ENCODE results near the gene DEPDC4.
"Not testable (repeated sequence)": the region's sequence is repeated elsewhere in the genome, so short reads cannot be mapped to it uniquely, and the experiment has no call there.

DEPDC4 gene

GRCh38 chr12:100266835-100267602 is at the start of gene DEPDC4, which contains the start of gene SCYL2:
Gene DEPDC4 (minus strand): TSS chr12:100267079. CDS start chr12:100267076, 3 bp downstream.
Gene SCYL2 (plus strand): TSS chr12:100267177. CDS start chr12:100282971, 15,794 bp downstream.
- H3K4me1 ChIP-seq (ENCODE audit: control insufficient read depth in 1 of 2, insufficient read depth in 2 of 2, low read length in 2 of 2): peaks cover 15 to 25% of the 10 kb centered on the region in 2 donors
- H3K27me3 ChIP-seq (ENCODE audit: control insufficient read depth in 1 of 2, insufficient read depth in 2 of 2, low read length in 2 of 2): no peaks in the 10 kb centered on the region
- H3K27ac ChIP-seq (ENCODE audit: low read depth, low read length): peak within 1 kb of the TSS; percentile 93
- no peaks in the 10 kb centered on the region for H3K36me3 ChIP-seq (ENCODE audit: control insufficient read depth in 1 of 2, insufficient read depth in 2 of 2, low read length in 2 of 2)
- no peaks in the 10 kb centered on the region for H3K9me3 ChIP-seq (ENCODE audit: control insufficient read depth in 1 of 2, low read length in 2 of 2)
- H3K9ac ChIP-seq (ENCODE audit: low read depth in 1 of 2, low read length in 2 of 2): peak within 1 kb of the TSS; percentile 92 to 94
- H3K4me3 ChIP-seq (ENCODE audit: low read depth in 1 of 2, low read length in 2 of 2): peak within 1 kb of the TSS; percentile 83 to 95

- Histone ChIP-seq H3K36me3 (ENCODE audit: control insufficient read depth in 1 of 2, insufficient read depth in 2 of 2, low read length in 2 of 2) (peaks cover 12 to 43% of the 10 kb centered on the region in 2 donors), H3K4me1 (ENCODE audit: control insufficient read depth in 1 of 2, insufficient read depth in 2 of 2, low read length in 2 of 2) (no peaks in the 10 kb centered on the region), H3K9me3 (ENCODE audit: control insufficient read depth in 1 of 2, low read length in 2 of 2) (no peaks in the 10 kb centered on the region), H3K4me3 (ENCODE audit: low read depth in 1 of 2, low read length in 2 of 2) (no peak overlapping the region), H3K27me3 (ENCODE audit: control insufficient read depth in 1 of 2, insufficient read depth in 2 of 2, low read length in 2 of 2) (no peaks in the 10 kb centered on the region), H3K9ac (ENCODE audit: low read depth in 1 of 2, low read length in 2 of 2) (no peak overlapping the region), H3K27ac (ENCODE audit: low read depth, low read length) (no peak overlapping the region)
These were observed 44.4 kb upstream of the DEPDC4 start for GRCh38 chr12:100311317-100311716.

- not testable (repeated sequence) for H3K27me3 ChIP-seq (ENCODE audit: control insufficient read depth in 1 of 2, insufficient read depth in 2 of 2, low read length in 2 of 2)
These were observed 41.3 kb upstream of the DEPDC4 start for GRCh38 chr12:100308138-100308537.

GRCh38 chr12:100304334-100304733 is 37.5 kb upstream of the DEPDC4 start:
- H3K9me3 ChIP-seq (ENCODE audit: control insufficient read depth in 1 of 2, low read length in 2 of 2); H3K27me3 ChIP-seq (ENCODE audit: control insufficient read depth in 1 of 2, insufficient read depth in 2 of 2, low read length in 2 of 2); H3K9ac ChIP-seq (ENCODE audit: low read depth in 1 of 2, low read length in 2 of 2); H3K4me1 ChIP-seq (ENCODE audit: control insufficient read depth in 1 of 2, insufficient read depth in 2 of 2, low read length in 2 of 2); H3K27ac ChIP-seq (ENCODE audit: low read depth, low read length); H3K4me3 ChIP-seq (ENCODE audit: low read depth in 1 of 2, low read length in 2 of 2): not testable (repeated sequence)
- peaks cover 4 to 40% of the 10 kb centered on the region in 2 donors for H3K36me3 ChIP-seq (ENCODE audit: control insufficient read depth in 1 of 2, insufficient read depth in 2 of 2, low read length in 2 of 2)

More at GRCh38 chr12:100308138-100308537, 41.3 kb upstream of the DEPDC4 start:
- peaks cover 6 to 39% of the 10 kb centered on the region in 2 donors for H3K36me3 ChIP-seq (ENCODE audit: control insufficient read depth in 1 of 2, insufficient read depth in 2 of 2, low read length in 2 of 2)
- H3K4me1 ChIP-seq (ENCODE audit: control insufficient read depth in 1 of 2, insufficient read depth in 2 of 2, low read length in 2 of 2); H3K9ac ChIP-seq (ENCODE audit: low read depth in 1 of 2, low read length in 2 of 2); H3K9me3 ChIP-seq (ENCODE audit: control insufficient read depth in 1 of 2, low read length in 2 of 2); H3K4me3 ChIP-seq (ENCODE audit: low read depth in 1 of 2, low read length in 2 of 2); H3K27ac ChIP-seq (ENCODE audit: low read depth, low read length): not testable (repeated sequence)

- Histone ChIP-seq H3K4me1 (ENCODE audit: control insufficient read depth in 1 of 2, insufficient read depth in 2 of 2, low read length in 2 of 2) (no peaks in the 10 kb centered on the region), H3K4me3 (ENCODE audit: low read depth in 1 of 2, low read length in 2 of 2) (no peak overlapping the region), H3K9me3 (ENCODE audit: control insufficient read depth in 1 of 2, low read length in 2 of 2) (no peaks in the 10 kb centered on the region), H3K36me3 (ENCODE audit: control insufficient read depth in 1 of 2, insufficient read depth in 2 of 2, low read length in 2 of 2) (peaks cover 5 to 44% of the 10 kb centered on the region in 2 donors), H3K9ac (ENCODE audit: low read depth in 1 of 2, low read length in 2 of 2) (no peak overlapping the region), H3K27ac (ENCODE audit: low read depth, low read length) (no peak overlapping the region), H3K27me3 (ENCODE audit: control insufficient read depth in 1 of 2, insufficient read depth in 2 of 2, low read length in 2 of 2) (no peaks in the 10 kb centered on the region)
These were observed 37.0 kb upstream of the DEPDC4 start for GRCh38 chr12:100303831-100304230.

GRCh38 chr12:100302081-100302480 is 35.2 kb upstream of the DEPDC4 start:
- no peak overlapping the region for H3K27ac ChIP-seq (ENCODE audit: low read depth, low read length)
- no peak overlapping the region for H3K9ac ChIP-seq (ENCODE audit: low read depth in 1 of 2, low read length in 2 of 2)
- no peak overlapping the region for H3K4me3 ChIP-seq (ENCODE audit: low read depth in 1 of 2, low read length in 2 of 2)
- no peaks in the 10 kb centered on the region for H3K27me3 ChIP-seq (ENCODE audit: control insufficient read depth in 1 of 2, insufficient read depth in 2 of 2, low read length in 2 of 2)
- no peaks in the 10 kb centered on the region for H3K9me3 ChIP-seq (ENCODE audit: control insufficient read depth in 1 of 2, low read length in 2 of 2)
- H3K36me3 ChIP-seq (ENCODE audit: control insufficient read depth in 1 of 2, insufficient read depth in 2 of 2, low read length in 2 of 2): peaks cover 5 to 51% of the 10 kb centered on the region in 2 donors
- no peaks in the 10 kb centered on the region for H3K4me1 ChIP-seq (ENCODE audit: control insufficient read depth in 1 of 2, insufficient read depth in 2 of 2, low read length in 2 of 2)

GRCh38 chr12:100295764-100296555 is 29.1 kb upstream of the DEPDC4 start:
- no peaks in the 10 kb centered on the region for H3K27me3 ChIP-seq (ENCODE audit: control insufficient read depth in 1 of 2, insufficient read depth in 2 of 2, low read length in 2 of 2)
- peaks cover 11 to 40% of the 10 kb centered on the region in 2 donors for H3K36me3 ChIP-seq (ENCODE audit: control insufficient read depth in 1 of 2, insufficient read depth in 2 of 2, low read length in 2 of 2)
- no peak overlapping the region for H3K27ac ChIP-seq (ENCODE audit: low read depth, low read length)
- no peaks in the 10 kb centered on the region for H3K9me3 ChIP-seq (ENCODE audit: control insufficient read depth in 1 of 2, low read length in 2 of 2)
- H3K9ac ChIP-seq (ENCODE audit: low read depth in 1 of 2, low read length in 2 of 2): no peak overlapping the region
- no peaks in the 10 kb centered on the region for H3K4me1 ChIP-seq (ENCODE audit: control insufficient read depth in 1 of 2, insufficient read depth in 2 of 2, low read length in 2 of 2)
- H3K4me3 ChIP-seq (ENCODE audit: low read depth in 1 of 2, low read length in 2 of 2): no peak overlapping the region

GRCh38 chr12:100294366-100294765 is 27.5 kb upstream of the DEPDC4 start:
- not testable (repeated sequence) for H3K27me3 ChIP-seq (ENCODE audit: control insufficient read depth in 1 of 2, insufficient read depth in 2 of 2, low read length in 2 of 2); H3K27ac ChIP-seq (ENCODE audit: low read depth, low read length); H3K4me3 ChIP-seq (ENCODE audit: low read depth in 1 of 2, low read length in 2 of 2); H3K9ac ChIP-seq (ENCODE audit: low read depth in 1 of 2, low read length in 2 of 2); H3K4me1 ChIP-seq (ENCODE audit: control insufficient read depth in 1 of 2, insufficient read depth in 2 of 2, low read length in 2 of 2); H3K9me3 ChIP-seq (ENCODE audit: control insufficient read depth in 1 of 2, low read length in 2 of 2)
- H3K36me3 ChIP-seq (ENCODE audit: control insufficient read depth in 1 of 2, insufficient read depth in 2 of 2, low read length in 2 of 2): peaks cover 11 to 28% of the 10 kb centered on the region in 2 donors

GRCh38 chr12:100293017-100293416 is 26.1 kb upstream of the DEPDC4 start:
- Histone ChIP-seq H3K4me1 (ENCODE audit: control insufficient read depth in 1 of 2, insufficient read depth in 2 of 2, low read length in 2 of 2) (no peaks in the 10 kb centered on the region), H3K36me3 (ENCODE audit: control insufficient read depth in 1 of 2, insufficient read depth in 2 of 2, low read length in 2 of 2) (peaks cover 10 to 16% of the 10 kb centered on the region in 2 donors), H3K4me3 (ENCODE audit: low read depth in 1 of 2, low read length in 2 of 2) (no peak overlapping the region), H3K27ac (ENCODE audit: low read depth, low read length) (no peak overlapping the region), H3K27me3 (ENCODE audit: control insufficient read depth in 1 of 2, insufficient read depth in 2 of 2, low read length in 2 of 2) (no peaks in the 10 kb centered on the region), H3K9me3 (ENCODE audit: control insufficient read depth in 1 of 2, low read length in 2 of 2) (no peaks in the 10 kb centered on the region), H3K9ac (ENCODE audit: low read depth in 1 of 2, low read length in 2 of 2) (no peak overlapping the region)

GRCh38 chr12:100290016-100290415 is 23.1 kb upstream of the DEPDC4 start:
- Histone ChIP-seq H3K9me3 (ENCODE audit: control insufficient read depth in 1 of 2, low read length in 2 of 2) (no peaks in the 10 kb centered on the region), H3K27me3 (ENCODE audit: control insufficient read depth in 1 of 2, insufficient read depth in 2 of 2, low read length in 2 of 2) (no peaks in the 10 kb centered on the region), H3K9ac (ENCODE audit: low read depth in 1 of 2, low read length in 2 of 2) (no peak overlapping the region), H3K36me3 (ENCODE audit: control insufficient read depth in 1 of 2, insufficient read depth in 2 of 2, low read length in 2 of 2) (peaks cover 10 to 20% of the 10 kb centered on the region in 2 donors), H3K4me1 (ENCODE audit: control insufficient read depth in 1 of 2, insufficient read depth in 2 of 2, low read length in 2 of 2) (no peaks in the 10 kb centered on the region), H3K4me3 (ENCODE audit: low read depth in 1 of 2, low read length in 2 of 2) (no peak overlapping the region), H3K27ac (ENCODE audit: low read depth, low read length) (no peak overlapping the region)

Data from duodenal mucosa (tissue), 2 donors.